Measurements from ENCODE around the gene ARPC5L.

GRCh38 chr9:124906966-124907365 is 45.0 kb downstream of the ARPC5L start:
- TF ChIP-seq JUNB (IDR thresholded peaks at IDR 0.05; ENCODE audit: unreplicated experiment) (no peak), CREB1 (CRISPR knock-in tag; IDR thresholded peaks at IDR 0.05; ENCODE audit: low read depth) (no peak), CTCF (conservative IDR thresholded peaks at IDR 0.05; ENCODE audit: low read depth in 2 of 2) (no peak), ZNF114 (CRISPR knock-in tag; IDR thresholded peaks at IDR 0.05) (no peak), EZH2 (IDR thresholded peaks at IDR 0.05; ENCODE audit: low read depth, unreplicated experiment) (no peak)

Measured in GM23338 (cell line).